Keratinocyte (primary cell): ENCODE data around the gene PIP4P1. TPM values are rescaled to one million over a fixed set of nuclear protein-coding genes. Genes with fewer than 3 reads are reported as not detected.
"Not testable (repeated sequence)": the region's sequence is repeated elsewhere in the genome, so short reads cannot be mapped to it uniquely, and the experiment has no call there.

Source experiments
- DNase-seq: peaks from one replicate; pipeline ENCODE4 v3.0.0-alpha.2; 2011; ENCODE audit warnings: low read depth, missing footprints, low spot score
- FAIRE-seq: peaks from 2 replicates; lab custom pipeline; 2011; peaks lifted over from hg19 to GRCh38; lab: Jason Lieb, UNC
- H2AFZ ChIP-seq: 2 replicates; pipeline ENCODE4 v1.6.0; 2012; ENCODE audit warnings: low read length, control low read depth, inconsistent platforms; ENCODE audit not compliant: control insufficient read depth
- H3K27ac ChIP-seq: 2 replicates; pipeline ENCODE4 v1.5.1; 2011; ENCODE audit warnings: low read length; ENCODE audit not compliant: control insufficient read depth, insufficient read depth
- H3K27me3 ChIP-seq: 3 replicates; pipeline ENCODE4 v1.6.0; 2011; ENCODE audit warnings: low read length; ENCODE audit not compliant: control insufficient read depth, insufficient read depth; ENCODE audit errors: extremely low read depth
- H3K36me3 ChIP-seq, 2 experiments: 2 replicates in 1 of 2; 3 replicates in 1 of 2; pipeline ENCODE4 v1.5.1; 2011; ENCODE audit warnings: low read length in 2 of 2, mild to moderate bottlenecking in 1 of 2; ENCODE audit not compliant: control insufficient read depth in 2 of 2, insufficient read depth in 2 of 2; ENCODE audit errors: extremely low read depth in 1 of 2
- H3K4me1 ChIP-seq: 3 replicates; pipeline ENCODE4 v1.5.1; 2011; ENCODE audit warnings: low read length; ENCODE audit not compliant: control insufficient read depth, insufficient read depth; ENCODE audit errors: extremely low read depth
- H3K4me2 ChIP-seq: 3 replicates; pipeline ENCODE4 v1.6.0; 2011; ENCODE audit warnings: low read depth, low read length; ENCODE audit not compliant: control insufficient read depth, insufficient read depth; ENCODE audit errors: extremely low read depth
- H3K4me3 ChIP-seq, 3 experiments: fragments of 200-600 bp in 1 of 3; sonication (generic) in 1 of 3; 2 replicates in 2 of 3; 3 replicates in 1 of 3; pipeline ENCODE4 v1.5.1; 2011 to 2016; ENCODE audit warnings: low read length in 3 of 3, mild to moderate bottlenecking in 3 of 3, control low read depth in 2 of 3, inconsistent platforms in 1 of 3, low read depth in 1 of 3, mixed read lengths in 1 of 3, mixed run types in 1 of 3, moderate library complexity in 1 of 3; ENCODE audit not compliant: control insufficient read depth in 2 of 3, insufficient read depth in 2 of 3; ENCODE audit errors: extremely low read depth in 1 of 3
- H3K79me2 ChIP-seq: 2 replicates; pipeline ENCODE4 v1.6.0; 2012; ENCODE audit warnings: low read length; ENCODE audit not compliant: control insufficient read depth, insufficient read depth
- H3K9ac ChIP-seq: 3 replicates; pipeline ENCODE4 v1.6.0; 2011; ENCODE audit warnings: low read length; ENCODE audit not compliant: control insufficient read depth, insufficient read depth; ENCODE audit errors: extremely low read depth
- H3K9me1 ChIP-seq: 3 replicates; pipeline ENCODE4 v1.6.0; 2011; ENCODE audit warnings: low read length; ENCODE audit not compliant: control insufficient read depth, insufficient read depth; ENCODE audit errors: extremely low read depth
- H3K9me3 ChIP-seq: 2 replicates; pipeline ENCODE4 v1.5.1; 2012; ENCODE audit warnings: low read depth, low read length; ENCODE audit not compliant: control insufficient read depth
- H4K20me1 ChIP-seq: 3 replicates; pipeline ENCODE4 v1.6.0; 2011; ENCODE audit warnings: low read length; ENCODE audit not compliant: control insufficient read depth, insufficient read depth; ENCODE audit errors: extremely low read depth
- CTCF ChIP-seq, 3 experiments: IDR thresholded peaks in 1 of 3; conservative IDR thresholded peaks in 1 of 3; optimal IDR thresholded peaks in 1 of 3; 2 replicates in 2 of 3; 3 replicates in 1 of 3; pipeline versions ENCODE3 to v1.5.1; 2011; ENCODE audit warnings: low read length in 3 of 3, mild to moderate bottlenecking in 3 of 3, moderate library complexity in 2 of 3, control low read depth in 1 of 3, inconsistent platforms in 1 of 3; ENCODE audit not compliant: insufficient read depth in 2 of 3; ENCODE audit errors: extremely low read depth in 1 of 3
- EZH2 ChIP-seq: IDR thresholded peaks from one replicate; pipeline ENCODE4 v1.6.1; 2012; ENCODE audit warnings: inconsistent platforms, mild to moderate bottlenecking, low read length, moderate library complexity
- dilution Hi-C: fragments of 300-500 bp; cut with MboI; formaldehyde crosslinking; loops from one replicate; pipeline ENCODE4 v1.7.0; 2020; ENCODE audit warnings: low sequenced_read_pairs; ENCODE audit not compliant: extremely low pct_ligation_motif_present
- polyA minus RNA-seq, 3 experiments: library from RNA; depleted of rRNA, polyadenylated mRNA; stranded (reverse); fragments of >200 nt; gene quantifications; 1 replicate in 1 of 3; 2 replicates in 1 of 3; 3 replicates in 1 of 3; pipeline ENCODE4 v1.2.3, GENCODE V29; 2011
- polyA plus RNA-seq, 5 experiments: library from polyadenylated mRNA; depleted of rRNA in 3 of 5; stranded (reverse) in 3 of 5; stranded (forward) in 1 of 5; unstranded in 1 of 5; fragments of >200 nt; gene quantifications; 1 replicate in 1 of 5; 2 replicates in 3 of 5; 3 replicates in 1 of 5; pipeline versions ENCODE4 v1.2.1 to v1.2.3, GENCODE V29; 2011 to 2012; ENCODE audit warnings: missing spikeins in 2 of 5, low read depth in 1 of 5, low replicate concordance in 1 of 5

PIP4P1 gene
- polyA plus RNA-seq = 34.4 to 37.5 TPM (median 35.6 TPM) in 3 replicates
- 6.4 TPM for polyA plus RNA-seq (2011; ENCODE audit: low read depth)
- polyA plus RNA-seq (2011; cell fraction: cytosol; rRNA removed) = 20.7 and 21.3 TPM in 2 replicates
- polyA plus RNA-seq (2011; cell fraction: nucleus; rRNA removed) = 54.0 and 78.6 TPM in 2 replicates
- 20.7 and 53.9 TPM in 2 replicates for polyA plus RNA-seq (2012; ENCODE audit: low replicate concordance)
- 21.7 to 49.1 TPM (median 24.5 TPM) in 3 replicates for polyA minus RNA-seq
- 13.2 TPM for polyA minus RNA-seq (2011; cell fraction: cytosol; rRNA and poly(A)+ RNA removed)
- polyA minus RNA-seq (2011; cell fraction: nucleus; rRNA and poly(A)+ RNA removed) = 8.8 and 17.1 TPM in 2 replicates

DNA sequence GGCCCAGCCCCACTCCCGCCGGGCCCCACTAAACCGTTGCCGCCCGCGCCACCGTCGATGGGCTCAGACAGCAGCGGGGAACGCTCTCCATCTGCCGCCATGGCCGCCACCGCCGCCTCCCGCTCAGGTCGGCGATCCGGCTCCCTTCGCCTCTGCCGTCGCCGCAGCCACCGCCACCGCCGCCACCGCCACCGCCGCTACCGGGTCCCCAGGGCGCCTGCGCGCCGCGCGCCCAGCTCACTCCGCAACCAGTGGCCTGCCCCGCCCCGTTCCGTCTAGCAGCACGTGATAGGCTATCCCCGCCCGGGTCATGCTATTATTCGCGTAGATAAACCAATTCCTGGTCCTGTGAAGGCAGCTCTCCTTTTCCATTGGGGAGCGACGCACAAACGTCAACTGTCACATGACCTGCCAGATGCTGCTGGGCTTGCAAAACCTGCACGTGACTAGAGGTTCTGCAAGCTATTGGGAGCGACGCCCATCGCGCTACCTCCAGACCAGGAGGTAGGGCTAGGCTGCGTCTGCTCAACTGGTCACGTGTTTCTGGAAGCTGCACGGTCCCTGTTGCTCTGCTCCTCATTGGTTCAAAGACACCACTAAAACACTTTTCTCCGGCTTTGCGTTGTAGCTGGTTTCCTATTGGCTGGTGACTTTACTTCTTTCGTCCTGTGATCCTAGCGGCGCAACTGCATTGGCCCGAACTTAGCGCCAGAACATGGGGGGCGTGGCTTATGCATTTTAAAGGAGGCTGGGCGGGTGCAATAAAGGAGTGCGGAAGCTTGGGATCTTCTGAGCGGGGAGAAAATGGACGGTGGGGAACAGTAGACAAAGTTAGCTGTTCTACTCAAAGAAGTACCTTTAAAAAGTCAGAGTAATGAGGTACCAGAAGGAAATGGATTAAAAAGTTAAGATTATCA is at the start of gene PIP4P1:
Gene PIP4P1 (minus strand): TSS at position 210 of the 917 bp plus-strand sequence. CDS start 109 bp downstream, at position 101.
- H3K9me1 ChIP-seq = no peaks in the 10 kb centered on the region
- peaks cover 34% of the 10 kb centered on the region for H3K79me2 ChIP-seq
- H3K36me3 ChIP-seq = peaks cover 21 to 22% of the 10 kb centered on the region in 2 experiments
- DNase-seq = peak; percentile 100
- H3K27ac ChIP-seq = peak within 1 kb of the TSS; percentile 85
- TF ChIP-seq CTCF (optimal IDR thresholded peaks at IDR 0.05 in 1 of 3, IDR thresholded peaks at IDR 0.05 in 1 of 3, conservative IDR thresholded peaks at IDR 0.05 in 1 of 3; ENCODE audit: extremely low read depth in 1 of 3, insufficient read depth in 2 of 3, low read length in 3 of 3) = no peak
- peak; percentile 46 for TF ChIP-seq EZH2
- no peaks in the 10 kb centered on the region for H3K27me3 ChIP-seq
- peak within 1 kb of the TSS; percentile 93 for H3K4me2 ChIP-seq
- peak within 1 kb of the TSS; percentile 84 for H3K9ac ChIP-seq
- FAIRE-seq = peak; percentile 94
- H3K4me1 ChIP-seq = peaks cover 20% of the 10 kb centered on the region
- H4K20me1 ChIP-seq = peaks cover 3% of the 10 kb centered on the region
- dilution Hi-C loops = no loop called here
- H3K9me3 ChIP-seq = no peaks in the 10 kb centered on the region
- H2AFZ ChIP-seq = peak within 1 kb of the TSS; percentile 83
- peak within 1 kb of the TSS; percentile 76 to 88 (median 87) for H3K4me3 ChIP-seq

GRCh38 chr14:20508367-20508766 is 47.1 kb upstream of the PIP4P1 start:
- no peak overlapping the region for H3K9ac ChIP-seq
- H4K20me1 ChIP-seq = no peaks in the 10 kb centered on the region
- no peak overlapping the region for H2AFZ ChIP-seq
- H3K4me2 ChIP-seq = no peak overlapping the region
- H3K4me3 ChIP-seq = no peak overlapping the region
- no peak for FAIRE-seq
- no peaks in the 10 kb centered on the region for H3K27me3 ChIP-seq
- no peaks in the 10 kb centered on the region for H3K79me2 ChIP-seq
- TF ChIP-seq CTCF (optimal IDR thresholded peaks at IDR 0.05 in 1 of 3, IDR thresholded peaks at IDR 0.05 in 1 of 3, conservative IDR thresholded peaks at IDR 0.05 in 1 of 3; ENCODE audit: extremely low read depth in 1 of 3, insufficient read depth in 2 of 3, low read length in 3 of 3) (no peak), EZH2 (no peak)
- dilution Hi-C loops = no loop called here
- H3K9me1 ChIP-seq = no peaks in the 10 kb centered on the region
- no peak overlapping the region for H3K27ac ChIP-seq
- no peaks in the 10 kb centered on the region for H3K4me1 ChIP-seq
- no peaks in the 10 kb centered on the region for H3K36me3 ChIP-seq
- DNase-seq = no peak
- H3K9me3 ChIP-seq = no peaks in the 10 kb centered on the region

DNA sequence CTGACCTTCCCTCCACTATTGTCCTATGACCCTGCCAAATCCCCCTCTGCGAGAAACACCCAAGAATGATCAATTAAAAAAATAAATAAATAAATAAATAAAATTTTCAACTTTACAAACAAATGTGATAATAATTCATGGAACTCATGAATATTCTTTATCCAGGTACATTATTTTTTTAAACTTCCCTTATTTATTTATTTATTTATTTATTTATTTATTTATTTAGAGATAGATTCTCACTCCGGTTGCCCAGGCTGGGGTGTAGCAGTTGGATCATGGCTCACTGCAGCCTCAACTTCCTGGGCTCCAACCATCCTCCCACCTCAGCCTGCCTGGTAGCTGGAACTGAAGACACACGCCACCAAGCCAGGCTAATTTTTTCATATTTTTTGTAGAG is 46.3 kb upstream of the PIP4P1 start:
- H3K9me3 ChIP-seq, H3K27ac ChIP-seq, H3K9ac ChIP-seq, H3K4me3 ChIP-seq, H3K4me1 ChIP-seq, H3K9me1 ChIP-seq, DNase-seq, H3K27me3 ChIP-seq, H4K20me1 ChIP-seq, FAIRE-seq, H3K4me2 ChIP-seq, H3K79me2 ChIP-seq, dilution Hi-C loops, H3K36me3 ChIP-seq, H2AFZ ChIP-seq: not testable (repeated sequence)
